Medulla oblongata (tissue), 1 donor: ENCODE measurements around the gene KRT2.

ENCODE experiments used
- DNase-seq: peaks from one replicate; pipeline ENCODE4 v3.0.0-alpha.2; 2015; ENCODE audit errors: extremely low spot score

KRT2 gene

DNA sequence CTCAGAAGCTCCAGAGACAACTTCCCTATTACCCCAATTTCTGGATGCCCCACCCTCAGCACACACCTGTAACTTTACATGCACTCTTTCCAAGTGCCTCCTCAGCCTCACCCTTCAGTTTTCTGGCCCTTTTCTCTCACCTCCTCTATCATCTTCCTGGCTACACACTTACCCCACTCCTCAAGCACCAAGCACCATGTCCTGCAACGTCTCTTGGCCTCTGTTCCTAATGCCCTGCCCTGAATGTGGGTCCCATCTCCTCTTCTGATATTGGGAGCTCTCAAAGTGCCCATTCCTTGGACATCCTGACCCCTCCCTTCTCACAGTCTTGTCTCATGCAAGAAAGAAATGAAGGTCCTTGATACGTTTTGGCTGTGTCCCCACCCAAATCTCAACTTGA lies 51.9 kb downstream of the KRT2 start:
- DNase-seq = no peak

DNA sequence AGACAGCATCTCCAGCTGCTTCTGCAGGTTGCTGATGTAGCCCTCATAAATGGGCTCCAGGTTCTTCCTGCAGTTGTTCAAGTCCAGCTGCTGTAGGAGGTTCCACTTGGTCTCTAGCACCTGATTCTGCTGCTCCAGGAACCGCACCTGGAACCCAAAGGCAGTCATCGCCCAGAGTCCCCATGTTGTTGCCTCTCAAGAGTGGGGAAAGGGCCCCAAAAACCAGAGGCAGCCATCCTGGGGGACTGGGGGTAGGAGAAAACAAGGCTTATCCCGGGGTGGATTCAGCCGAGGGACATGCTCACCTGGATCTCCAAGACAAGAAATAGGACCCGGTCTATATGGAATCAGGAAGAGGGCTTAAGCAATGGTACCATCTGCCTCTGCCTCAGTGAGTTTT lies 53.0 kb downstream of the KRT2 start:
- no peak for DNase-seq
